ENCODE results near the gene BIRC5.

- no peak for TF ChIP-seq CTCF (conservative IDR thresholded peaks at IDR 0.05)
- TF ChIP-seq ZFX (IDR thresholded peaks at IDR 0.05): no peak
Measured at GRCh38 chr17:78249074-78249817, 35.2 kb downstream of the BIRC5 start.
